Measurements from ENCODE around the gene SPN.
A peak's percentile ranks its signal among the peaks of the same experiment; 100 is the strongest.
"Not testable (repeated sequence)": the region's sequence is repeated elsewhere in the genome, so short reads cannot be mapped to it uniquely, and the experiment has no call there.

SPN gene, protein sequence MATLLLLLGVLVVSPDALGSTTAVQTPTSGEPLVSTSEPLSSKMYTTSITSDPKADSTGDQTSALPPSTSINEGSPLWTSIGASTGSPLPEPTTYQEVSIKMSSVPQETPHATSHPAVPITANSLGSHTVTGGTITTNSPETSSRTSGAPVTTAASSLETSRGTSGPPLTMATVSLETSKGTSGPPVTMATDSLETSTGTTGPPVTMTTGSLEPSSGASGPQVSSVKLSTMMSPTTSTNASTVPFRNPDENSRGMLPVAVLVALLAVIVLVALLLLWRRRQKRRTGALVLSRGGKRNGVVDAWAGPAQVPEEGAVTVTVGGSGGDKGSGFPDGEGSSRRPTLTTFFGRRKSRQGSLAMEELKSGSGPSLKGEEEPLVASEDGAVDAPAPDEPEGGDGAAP

DNA sequence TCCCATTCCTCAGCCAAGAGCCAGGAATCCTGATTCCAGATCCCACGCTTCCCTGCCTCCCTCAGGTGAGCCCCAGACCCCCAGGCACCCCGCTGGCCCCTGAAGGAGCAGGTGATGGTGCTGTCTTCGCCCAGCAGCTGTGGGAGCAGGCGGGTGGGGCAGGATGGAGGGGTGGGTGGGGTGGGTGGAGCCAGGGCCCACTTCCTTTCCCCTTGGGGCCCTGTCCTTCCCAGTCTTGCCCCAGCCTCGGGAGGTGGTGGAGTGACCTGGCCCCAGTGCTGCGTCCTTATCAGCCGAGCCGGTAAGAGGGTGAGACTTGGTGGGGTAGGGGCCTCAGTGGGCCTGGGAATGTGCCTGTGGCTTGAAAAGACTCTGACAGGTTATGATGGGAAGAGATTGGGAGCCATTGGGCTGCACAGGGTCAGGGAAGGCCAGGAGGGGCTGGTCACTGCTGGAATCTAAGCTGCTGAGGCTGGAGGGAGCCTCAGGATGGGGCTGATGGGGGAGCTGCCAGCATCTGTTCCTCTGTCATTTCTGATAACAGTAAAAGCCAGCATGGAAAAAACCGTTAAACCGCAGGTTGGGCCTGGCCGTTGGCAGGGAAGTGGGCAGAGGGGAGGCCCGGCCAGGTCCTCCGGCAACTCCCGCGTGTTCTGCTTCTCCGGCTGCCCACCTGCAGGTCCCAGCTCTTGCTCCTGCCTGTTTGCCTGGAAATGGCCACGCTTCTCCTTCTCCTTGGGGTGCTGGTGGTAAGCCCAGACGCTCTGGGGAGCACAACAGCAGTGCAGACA, at the start of gene SPN:
SPN (plus strand) TSS at position 232 of the 791 bp plus-strand sequence; CDS start at position 714, 482 bp downstream.
- DNase-seq: no peak

GRCh38 chr16:29613307-29614057, 49.6 kb upstream of the SPN start:
- peak; percentile 86 for DNase-seq

DNA sequence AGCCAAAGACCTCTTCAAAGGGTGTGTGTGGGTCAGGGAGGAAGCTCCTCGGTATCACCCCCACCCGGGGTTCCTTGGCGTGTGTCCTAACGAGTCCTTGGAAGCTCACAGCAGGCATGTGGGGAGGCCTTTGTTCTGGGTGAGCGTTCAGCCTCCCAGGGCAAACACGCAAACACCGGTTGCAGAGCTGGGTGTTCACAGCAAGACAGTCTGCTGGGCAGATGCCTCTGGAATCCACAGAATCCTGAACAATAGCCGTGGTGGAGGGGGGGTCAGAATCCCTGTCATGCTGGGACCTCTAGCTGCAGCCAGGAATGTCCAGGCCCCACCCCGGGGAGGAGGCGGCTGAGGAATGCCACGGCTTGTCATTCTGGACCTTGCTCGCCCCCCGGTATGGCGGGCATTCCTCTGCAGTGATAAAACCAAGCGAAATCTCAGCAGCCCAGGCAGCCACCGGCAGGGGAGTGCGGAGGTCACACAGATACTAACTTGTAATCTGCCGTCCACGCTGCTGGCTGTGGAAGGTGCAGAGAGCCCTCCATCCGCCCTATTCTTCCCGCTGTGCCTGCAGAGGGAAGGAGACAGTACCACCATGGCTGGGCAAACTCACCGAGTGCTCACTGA, 48.2 kb upstream of the SPN start:
- DNase-seq: not testable (repeated sequence)

DNA sequence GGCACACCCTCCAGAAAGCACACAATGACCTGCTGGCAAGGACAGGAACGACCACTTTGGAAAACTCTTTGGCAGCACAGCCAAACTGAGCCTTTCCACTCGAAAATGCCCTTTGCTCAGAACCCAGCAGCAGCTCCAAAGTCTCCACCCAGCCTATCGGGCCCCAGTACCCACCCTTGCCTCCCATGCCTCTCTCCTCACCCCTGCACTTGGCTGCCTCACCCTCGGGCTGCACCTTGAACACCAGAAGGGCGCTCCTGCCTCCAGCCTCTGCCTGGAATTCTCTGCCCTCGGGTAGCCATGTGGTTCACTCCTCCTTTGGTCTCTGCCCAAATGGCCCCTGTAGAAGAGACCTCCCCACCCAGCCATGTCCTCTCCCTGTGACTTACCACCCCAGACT, 46.9 kb upstream of the SPN start:
- not testable (repeated sequence) for DNase-seq

DNA sequence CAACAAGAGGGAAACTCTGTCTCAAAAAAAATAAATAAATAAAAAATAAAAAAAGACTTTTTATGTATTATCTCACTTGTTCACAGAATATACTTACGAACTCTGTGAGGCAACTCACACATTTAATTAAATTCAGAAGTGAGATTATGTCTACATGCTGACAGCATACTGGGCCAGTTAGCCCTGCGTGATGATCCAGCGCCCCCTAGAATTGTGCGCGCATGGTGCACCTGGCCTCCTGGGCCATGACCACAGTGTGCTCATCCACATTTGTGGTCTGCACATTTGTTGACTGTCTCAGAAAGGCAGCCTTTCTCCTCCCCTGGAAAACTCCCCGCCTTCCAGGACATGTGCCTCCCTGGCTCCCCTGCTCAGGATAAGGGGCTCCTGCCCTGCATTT, 42.5 kb upstream of the SPN start:
- DNase-seq: not testable (repeated sequence)

- not testable (repeated sequence) for DNase-seq
Measured at GRCh38 chr16:29622738-29623137, 40.3 kb upstream of the SPN start.

DNA sequence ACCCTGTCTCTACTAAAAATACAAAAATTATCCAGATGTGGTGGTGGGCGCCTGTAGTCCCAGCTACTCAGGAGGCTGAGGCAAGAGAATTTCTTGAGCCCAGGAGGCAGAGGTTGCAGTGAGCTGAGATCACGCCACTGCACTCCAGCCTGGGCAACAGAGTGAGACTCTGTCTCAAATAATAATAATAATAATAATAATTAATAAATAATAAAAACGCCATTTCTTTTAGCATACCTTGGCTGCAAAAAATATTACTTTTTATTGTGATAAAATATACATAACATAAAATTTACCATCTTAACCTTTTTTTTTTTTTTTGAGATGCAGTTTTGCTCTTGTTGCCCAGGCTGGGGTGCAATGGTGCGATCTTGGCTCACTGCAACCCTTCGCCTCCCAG, 39.8 kb upstream of the SPN start:
- not testable (repeated sequence) for DNase-seq

GRCh38 chr16:29625114-29625513, 37.9 kb upstream of the SPN start:
- DNase-seq: not testable (repeated sequence)

- DNase-seq: peak; percentile 34
Measured at GRCh38 chr16:29626778-29627331, 36.2 kb upstream of the SPN start.

- not testable (repeated sequence) for DNase-seq
Measured at GRCh38 chr16:29627661-29628075, 35.4 kb upstream of the SPN start.

DNA sequence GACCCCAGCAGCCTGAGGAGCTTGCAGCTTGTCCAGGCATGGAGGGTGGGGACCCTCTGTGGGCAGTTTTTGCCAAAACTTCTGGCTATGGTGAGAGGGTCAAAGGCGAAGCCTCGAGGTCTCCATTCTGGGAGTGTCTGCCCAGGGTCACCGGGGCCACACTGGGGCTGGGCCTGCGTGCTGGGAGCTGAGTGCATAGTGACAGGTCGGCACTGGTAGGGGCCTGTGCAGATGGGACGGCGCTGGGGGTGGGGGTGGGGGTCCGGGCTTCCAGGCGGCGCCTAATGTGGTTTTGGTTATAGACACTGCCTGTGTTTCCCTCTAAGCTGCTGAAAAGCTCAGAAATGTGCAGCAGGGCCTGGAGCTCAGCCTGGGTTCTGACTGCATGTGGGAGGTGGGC, 34.3 kb upstream of the SPN start:
- not testable (repeated sequence) for DNase-seq

DNA sequence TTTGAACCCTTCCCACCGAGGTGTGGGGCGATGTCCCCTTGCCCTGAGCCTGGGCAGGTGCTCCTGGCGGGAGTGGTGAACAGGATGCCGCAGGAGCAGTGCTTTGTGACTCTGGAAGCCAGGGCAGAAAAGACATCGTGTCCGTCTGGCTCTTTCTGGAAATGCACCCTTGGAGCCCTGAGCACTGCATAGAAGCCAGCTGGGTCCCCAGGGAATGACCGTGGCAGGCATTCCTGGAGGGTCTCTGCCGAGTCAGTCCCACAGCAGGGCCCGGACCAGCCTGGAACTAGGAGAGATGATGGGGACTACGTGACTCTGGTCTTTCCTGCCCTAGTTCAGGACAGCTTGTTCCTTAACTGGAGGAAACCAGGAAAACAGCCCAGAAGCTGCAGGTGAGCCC, 33.7 kb upstream of the SPN start:
- DNase-seq: not testable (repeated sequence)

- not testable (repeated sequence) for DNase-seq
Measured at GRCh38 chr16:29631658-29632057, 31.4 kb upstream of the SPN start.

DNA sequence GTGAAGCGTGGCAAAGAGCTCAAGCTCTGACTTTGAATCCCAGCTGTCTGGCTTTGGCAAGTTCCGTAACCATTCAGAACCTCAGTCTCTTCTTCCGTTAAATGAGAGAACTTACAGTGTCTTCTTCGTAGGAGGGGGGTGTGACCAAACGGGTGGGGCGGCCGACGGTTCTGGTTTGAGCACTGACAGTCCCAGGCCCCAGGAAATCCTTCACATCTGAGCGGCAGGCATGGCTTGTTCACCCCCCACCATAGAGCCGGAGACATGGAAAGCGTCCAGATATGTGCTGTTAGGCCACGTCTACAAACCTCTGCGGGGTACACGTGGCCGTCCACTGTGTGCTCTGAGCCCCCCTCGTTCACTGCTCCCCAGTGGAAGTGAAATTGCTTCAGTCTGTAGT, 27.1 kb upstream of the SPN start:
- DNase-seq: not testable (repeated sequence)

- DNase-seq: not testable (repeated sequence)
Measured at GRCh38 chr16:29636368-29636767, 26.7 kb upstream of the SPN start.

DNA sequence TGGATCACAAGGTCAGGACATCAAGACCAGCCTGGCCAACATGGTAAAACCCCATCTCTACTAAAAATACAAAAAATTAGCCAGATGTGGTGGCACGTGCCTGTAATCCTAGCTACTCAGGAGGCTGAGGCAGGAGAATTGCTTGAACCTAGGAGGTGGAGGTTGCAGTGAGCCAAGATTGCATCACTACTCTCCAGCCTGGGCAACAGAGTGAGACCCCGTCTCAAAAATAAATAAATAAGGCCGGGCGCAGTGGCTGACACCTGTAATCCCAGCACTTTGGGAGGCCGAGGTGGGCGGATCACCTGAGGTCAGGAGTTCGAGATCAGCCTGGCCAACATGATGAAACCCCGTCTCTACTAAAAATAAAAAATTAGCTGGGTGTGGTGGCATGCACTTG, 24.3 kb upstream of the SPN start:
- not testable (repeated sequence) for DNase-seq

DNA sequence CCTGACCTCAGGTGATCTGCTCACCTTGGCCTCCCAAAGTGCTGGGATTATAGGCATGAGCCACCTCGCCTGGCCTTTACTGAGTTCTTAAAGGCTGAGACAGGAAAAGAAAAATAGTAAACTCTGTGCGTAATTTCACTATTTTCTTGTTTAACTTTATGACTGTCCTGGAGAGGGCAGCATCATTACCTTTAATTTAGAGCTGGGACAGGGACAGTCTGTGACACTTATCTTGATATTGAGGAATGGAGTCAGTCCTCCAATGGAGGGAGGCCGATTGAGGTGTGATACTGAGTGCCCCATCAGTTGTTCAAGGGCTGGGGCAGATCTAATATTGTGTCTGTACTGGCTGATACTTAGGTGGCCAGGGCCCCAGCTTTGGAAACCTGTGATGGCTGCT, 21.5 kb upstream of the SPN start:
- no peak for DNase-seq

DNA sequence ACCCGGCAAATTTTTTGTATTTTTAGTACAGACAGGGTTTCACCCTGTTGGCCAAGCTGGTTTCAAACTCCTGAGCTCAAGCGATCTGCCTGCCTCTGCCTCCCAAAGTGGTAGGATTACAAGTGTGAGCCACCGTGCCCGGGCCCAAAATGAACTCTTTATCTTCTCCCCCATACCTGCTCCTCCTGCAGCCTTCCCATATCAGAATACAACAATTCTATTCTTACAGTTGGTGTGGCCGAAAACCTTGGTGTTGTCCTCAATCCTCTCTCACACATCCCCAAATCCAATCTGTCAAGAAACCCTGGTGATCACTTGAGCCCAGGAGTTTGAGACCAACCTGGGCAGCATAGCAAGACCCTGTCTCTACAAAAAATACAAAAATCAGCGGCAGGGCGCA, 19.5 kb upstream of the SPN start:
- no peak for DNase-seq

DNA sequence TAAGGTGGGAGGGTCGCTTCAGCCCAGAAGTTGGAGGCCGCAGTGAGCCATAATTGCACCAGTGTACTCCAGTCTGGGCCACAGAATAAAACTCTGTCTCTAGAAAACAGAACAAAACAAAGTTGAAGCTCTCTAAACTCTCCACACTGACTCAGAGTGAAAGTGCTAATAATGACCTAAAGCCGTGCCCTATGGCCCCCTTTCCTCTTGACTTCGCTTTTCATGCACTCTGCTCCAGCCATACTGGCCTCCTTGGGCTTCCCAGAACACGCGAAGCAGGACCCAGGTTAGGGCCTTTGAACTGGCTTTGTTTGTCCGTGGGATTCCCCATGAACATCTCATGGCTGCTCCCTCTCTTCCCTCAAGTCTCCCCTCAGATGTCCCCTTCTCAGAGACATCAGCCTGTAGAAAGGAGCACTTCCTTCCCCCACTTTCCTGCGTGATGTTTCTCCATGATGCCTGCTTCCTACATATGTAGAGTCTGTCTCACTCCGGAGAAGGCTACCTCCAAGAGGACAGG, 18.6 kb upstream of the SPN start:
- no peak for DNase-seq

DNA sequence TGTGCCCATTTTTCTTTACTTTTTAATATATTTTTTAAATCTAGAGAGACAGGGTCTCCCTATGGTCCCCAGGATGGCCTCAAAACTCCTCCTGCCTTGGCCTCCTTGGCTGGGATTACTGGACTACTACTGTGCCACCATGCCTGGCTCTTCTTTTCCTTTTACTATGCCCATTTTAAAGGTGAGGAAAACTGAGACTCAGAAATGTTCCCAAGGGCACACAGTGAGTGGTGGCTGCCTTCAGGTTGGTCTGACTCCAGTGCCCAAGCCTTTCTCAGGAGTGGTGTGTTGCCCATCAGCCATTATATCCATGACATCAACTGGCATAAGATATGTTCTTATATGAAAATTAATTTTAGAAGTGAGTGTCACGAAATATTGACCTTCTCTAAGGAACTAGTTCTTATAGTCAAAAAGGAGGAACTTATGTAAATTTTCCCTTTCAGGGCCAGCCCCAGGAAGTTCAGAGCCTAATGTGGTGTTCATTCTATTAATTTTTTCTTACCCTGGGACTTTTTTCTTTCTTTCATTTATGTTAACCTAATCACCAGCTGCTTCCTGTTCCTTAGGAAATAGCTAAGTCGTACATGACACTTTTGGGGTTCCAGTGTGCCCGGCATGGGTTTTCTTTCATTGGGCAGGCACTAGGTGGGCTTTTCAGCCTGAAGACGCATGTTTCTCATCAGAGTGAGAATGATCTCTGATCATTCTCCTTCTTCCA, 17.9 kb upstream of the SPN start:
- DNase-seq: no peak

DNA sequence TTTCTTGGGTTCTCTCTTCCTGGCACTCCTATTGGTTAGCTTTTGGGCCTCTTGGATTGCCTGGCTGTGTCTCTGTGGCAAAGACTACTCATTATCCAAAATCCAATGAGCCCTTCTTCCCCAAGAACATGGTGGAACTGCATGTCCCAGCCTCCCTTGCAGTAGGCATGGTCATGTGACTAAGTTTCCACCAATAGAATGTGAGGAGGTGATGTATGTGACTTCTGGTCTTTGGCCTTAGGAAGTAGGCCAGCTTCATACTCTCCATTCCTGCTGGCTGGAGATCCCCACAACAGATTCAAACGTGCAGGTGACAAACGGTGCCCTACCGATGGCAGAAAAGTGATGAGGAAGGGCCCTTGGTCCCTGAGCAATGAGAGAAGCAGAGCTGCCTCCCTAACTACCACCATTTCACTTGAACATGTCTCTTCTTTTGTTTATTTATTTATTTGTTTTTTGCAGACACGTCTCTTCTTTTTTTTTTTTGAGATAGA, 17.3 kb upstream of the SPN start:
- no peak for DNase-seq
